Body of pancreas (tissue), 4 donors: Measurements from ENCODE around the gene IP6K3. TPM values are rescaled to one million over a fixed set of nuclear protein-coding genes. Genes with fewer than 3 reads are reported as not detected.
A peak's percentile ranks its signal among the peaks of the same experiment; 100 is the strongest.

Experiments
- ATAC-seq: fragments of 150-250 bp; one replicate; pipeline ENCODE4 v1.9.1; 2016
- DNase-seq, 4 donors: peaks; one replicate each; pipeline ENCODE4 v3.0.0-alpha.2; 2019
- H3K27ac ChIP-seq, 4 donors: fragments of 200-600 bp; sonication (generic); 1 replicate in 3 of 4; 2 replicates in 1 of 4; pipeline versions ENCODE4 v1.5.1 to v1.6.1; 2016 to 2019; ENCODE audit warnings: mild to moderate bottlenecking in 1 of 4, mixed read lengths in 1 of 4, moderate library complexity in 1 of 4
- H3K27me3 ChIP-seq, 2 donors: fragments of 200-600 bp; sonication (generic); one replicate each; pipeline ENCODE4 v1.6.0; 2016; ENCODE audit warnings: mild to moderate bottlenecking in 1 of 2
- H3K36me3 ChIP-seq, 2 donors: fragments of 200-600 bp; sonication (generic); replicated peaks in 1 of 2; 2 replicates each; pipeline ENCODE4 v1.5.1; 2016; ENCODE audit warnings: low read depth in 2 of 2; ENCODE audit not compliant: insufficient read depth in 1 of 2
- H3K4me1 ChIP-seq: fragments of 200-600 bp; sonication (generic); one replicate; pipeline ENCODE4 v1.6.0; 2016
- H3K4me3 ChIP-seq, 2 donors: fragments of 200-600 bp; sonication (generic); 1 replicate in 1 of 2; 2 replicates in 1 of 2; pipeline ENCODE4 v1.5.1; 2016 to 2019
- H3K9me3 ChIP-seq, 3 donors: fragments of 200-600 bp; sonication (generic); 1 replicate in 2 of 3; 2 replicates in 1 of 3; pipeline ENCODE4 v1.5.1; 2016
- POLR2A ChIP-seq, 3 donors: fragments of 450-650 bp; IDR thresholded peaks; one replicate each; pipeline ENCODE4 v1.6.1; 2016; ENCODE audit warnings: antibody characterized with exemption in 3 of 3, mild to moderate bottlenecking in 2 of 3
- WGBS, 2 donors: methylation state at CpG; one replicate each; pipeline ENCODE4 v1.1.5; 2017; 5-methylcytosine and 5-hydroxymethylcytosine counted together
- intact Hi-C: fragments of 100-400 bp; cut with DNase I; formaldehyde crosslinking; loops from one replicate; pipeline ENCODE4 v1.15.1; 2023
- total RNA-seq, 2 donors: library from RNA; depleted of rRNA; stranded (reverse); fragments of >200 nt; gene quantifications; one replicate each; pipeline ENCODE4 v1.1.0, GENCODE V29; 2016
- TF ChIP-seq, protein P1 (sequence below), 7 experiments: fragments of 450-650 bp in 4 of 7; fragments of 200-600 bp in 3 of 7; sonication (generic) in 3 of 7; IDR thresholded peaks; one replicate each; pipeline ENCODE4 v1.5.1; 2016 to 2019; ENCODE audit warnings: antibody characterized with exemption in 7 of 7

Gene IP6K3
- total RNA-seq, 2 donors from 2014 or later: not detected

DNA sequence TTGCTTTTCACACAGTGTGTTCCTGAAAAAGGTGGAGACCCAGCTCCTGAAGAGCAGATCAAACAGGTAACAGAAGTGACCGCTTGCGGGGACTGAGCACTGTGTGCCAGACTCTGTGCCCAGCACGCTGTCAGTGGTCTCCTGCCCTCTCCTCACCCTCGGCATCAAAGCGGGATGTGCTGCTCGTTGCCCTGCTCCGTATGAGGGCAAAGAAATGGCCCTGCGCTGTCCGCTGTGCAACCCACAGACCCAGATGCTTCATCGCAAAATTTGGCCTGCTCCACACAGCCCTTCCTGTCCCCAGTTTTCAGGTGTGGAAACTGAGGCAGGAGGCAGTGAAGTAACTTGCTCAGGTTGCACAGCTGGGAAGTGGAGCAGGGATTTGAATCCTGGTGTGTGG lies 48.9 kb downstream of the IP6K3 start:
- intact Hi-C loops: loop anchor here (5.0 to 10.0 kb wide), 2 partner anchors 63 to 116 kb away; partner anchors contain the start of gene BAK1
- DNase-seq (no peak), ATAC-seq (no peak)
- peaks cover 0 to 2% of the 10 kb centered on the region in 2 donors for H3K36me3 ChIP-seq
- no peak for TF ChIP-seq POLR2A (IDR thresholded peaks at IDR 0.05)
- TF ChIP-seq, protein P1, sequence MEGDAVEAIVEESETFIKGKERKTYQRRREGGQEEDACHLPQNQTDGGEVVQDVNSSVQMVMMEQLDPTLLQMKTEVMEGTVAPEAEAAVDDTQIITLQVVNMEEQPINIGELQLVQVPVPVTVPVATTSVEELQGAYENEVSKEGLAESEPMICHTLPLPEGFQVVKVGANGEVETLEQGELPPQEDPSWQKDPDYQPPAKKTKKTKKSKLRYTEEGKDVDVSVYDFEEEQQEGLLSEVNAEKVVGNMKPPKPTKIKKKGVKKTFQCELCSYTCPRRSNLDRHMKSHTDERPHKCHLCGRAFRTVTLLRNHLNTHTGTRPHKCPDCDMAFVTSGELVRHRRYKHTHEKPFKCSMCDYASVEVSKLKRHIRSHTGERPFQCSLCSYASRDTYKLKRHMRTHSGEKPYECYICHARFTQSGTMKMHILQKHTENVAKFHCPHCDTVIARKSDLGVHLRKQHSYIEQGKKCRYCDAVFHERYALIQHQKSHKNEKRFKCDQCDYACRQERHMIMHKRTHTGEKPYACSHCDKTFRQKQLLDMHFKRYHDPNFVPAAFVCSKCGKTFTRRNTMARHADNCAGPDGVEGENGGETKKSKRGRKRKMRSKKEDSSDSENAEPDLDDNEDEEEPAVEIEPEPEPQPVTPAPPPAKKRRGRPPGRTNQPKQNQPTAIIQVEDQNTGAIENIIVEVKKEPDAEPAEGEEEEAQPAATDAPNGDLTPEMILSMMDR (IDR thresholded peaks at IDR 0.05): no peak
- no peaks in the 10 kb centered on the region for H3K27me3 ChIP-seq
- 96% methylated on average over 8 to 10 of the region's 10 CpGs for WGBS, 2 donors
- H3K27ac ChIP-seq: peak overlapping the region in 1 of 4 donors; percentile 42
- no peaks in the 10 kb centered on the region for H3K9me3 ChIP-seq
- peaks cover 8% of the 10 kb centered on the region for H3K4me1 ChIP-seq
- no peak overlapping the region for H3K4me3 ChIP-seq

DNA sequence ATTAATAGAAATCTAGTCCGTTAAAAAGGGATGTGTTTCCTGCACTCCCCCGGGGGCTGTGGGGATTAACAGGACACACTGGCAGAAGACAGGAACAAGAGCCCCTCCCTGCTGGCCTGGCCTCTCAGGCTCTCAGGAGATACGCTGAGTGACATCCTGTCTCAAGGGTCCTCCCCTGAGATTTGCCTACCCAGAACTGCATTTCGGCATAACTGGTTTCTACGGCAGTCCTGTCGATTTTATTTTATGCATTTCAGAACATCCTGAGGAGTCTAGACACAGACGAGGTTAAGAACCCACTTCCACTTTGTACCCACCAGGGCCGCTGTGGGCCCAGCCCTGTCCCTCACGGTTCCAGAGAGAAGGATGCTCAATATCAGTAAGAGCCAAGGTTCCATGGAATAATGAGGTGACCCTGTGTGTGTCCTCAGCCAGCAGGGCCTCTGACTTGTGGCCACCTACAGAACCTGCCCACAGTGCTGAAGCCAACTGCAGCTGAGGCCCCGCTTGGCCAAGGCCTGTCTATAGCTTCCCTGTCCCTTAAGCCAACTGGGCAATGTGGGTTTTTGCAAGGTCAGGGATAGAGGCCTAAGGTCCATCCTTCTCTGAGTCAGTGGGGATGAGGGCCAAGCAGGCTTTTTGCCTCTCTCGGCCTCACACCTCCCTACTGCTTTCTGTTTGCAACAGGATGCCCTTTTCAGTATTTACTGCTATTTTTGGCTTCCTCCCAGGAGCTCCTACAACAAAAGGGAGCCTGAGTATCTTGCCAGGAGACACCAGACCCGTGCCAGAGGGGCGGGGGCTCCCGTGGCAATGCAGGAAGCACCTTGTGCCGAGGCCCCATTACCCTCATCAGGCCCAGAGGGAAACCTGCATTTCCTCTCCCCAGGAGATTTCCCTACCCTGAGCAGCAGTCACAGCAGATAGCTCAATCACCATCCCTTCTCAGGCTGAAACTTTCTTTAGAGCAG lies 49.9 kb downstream of the IP6K3 start:
- Histone ChIP-seq H3K27ac (peak overlapping the region in 2 of 4 donors; percentile 26 to 42), H3K9me3 (no peaks in the 10 kb centered on the region), H3K4me3 (no peak overlapping the region), H3K36me3 (peaks cover 0 to 2% of the 10 kb centered on the region in 2 donors), H3K27me3 (no peaks in the 10 kb centered on the region), H3K4me1 (peaks cover 8% of the 10 kb centered on the region)
- ATAC-seq: peak; percentile 38
- intact Hi-C loops: loop anchor here (5.0 to 10.0 kb wide), 2 partner anchors 62 to 115 kb away; partner anchors contain the start of gene BAK1
- WGBS, 2 donors: 64 to 74% methylated on average over 11 to 15 of the region's 15 CpGs
- TF ChIP-seq, protein P1 (IDR thresholded peaks at IDR 0.05): no peak
- no peak for TF ChIP-seq POLR2A (IDR thresholded peaks at IDR 0.05)
- peak in 3 of 4 donors; percentile 38 to 45 (median 45) for DNase-seq

DNA sequence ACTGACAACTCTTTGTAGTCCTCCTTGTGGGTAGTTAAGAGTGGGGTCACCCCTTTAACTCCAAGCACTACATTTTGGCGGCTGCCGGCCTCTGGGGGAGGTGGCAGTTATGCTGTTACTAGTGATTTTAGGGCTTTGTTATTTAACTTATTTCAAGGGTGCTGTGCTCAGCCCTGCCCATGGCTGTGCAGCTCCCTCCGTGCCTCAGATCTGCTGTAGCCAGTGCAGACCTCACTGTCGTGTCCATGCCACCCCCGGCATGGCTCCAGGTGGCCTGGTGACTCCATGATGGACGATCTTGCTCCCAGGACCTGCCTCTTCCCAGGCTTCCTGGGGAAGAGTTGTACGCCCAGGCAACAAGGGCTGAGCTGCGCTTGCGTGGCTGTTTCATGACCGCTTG lies 50.6 kb downstream of the IP6K3 start:
- intact Hi-C loops: loop anchor here (5.0 to 10.0 kb wide), 2 partner anchors 61 to 114 kb away; partner anchors contain the start of gene BAK1
- H3K4me3 ChIP-seq: no peak overlapping the region
- no peaks in the 10 kb centered on the region for H3K27me3 ChIP-seq
- 86 to 87% methylated on average over 9 to 10 of the region's 10 CpGs for WGBS, 2 donors
- no peak for TF ChIP-seq POLR2A (IDR thresholded peaks at IDR 0.05)
- TF ChIP-seq, protein P1 (IDR thresholded peaks at IDR 0.05): no peak
- H3K4me1 ChIP-seq: peaks cover 8% of the 10 kb centered on the region
- DNase-seq: no peak
- no peaks in the 10 kb centered on the region for H3K9me3 ChIP-seq
- H3K27ac ChIP-seq: no peak overlapping the region
- no peak for ATAC-seq
- peaks cover 0 to 2% of the 10 kb centered on the region in 2 donors for H3K36me3 ChIP-seq

DNA sequence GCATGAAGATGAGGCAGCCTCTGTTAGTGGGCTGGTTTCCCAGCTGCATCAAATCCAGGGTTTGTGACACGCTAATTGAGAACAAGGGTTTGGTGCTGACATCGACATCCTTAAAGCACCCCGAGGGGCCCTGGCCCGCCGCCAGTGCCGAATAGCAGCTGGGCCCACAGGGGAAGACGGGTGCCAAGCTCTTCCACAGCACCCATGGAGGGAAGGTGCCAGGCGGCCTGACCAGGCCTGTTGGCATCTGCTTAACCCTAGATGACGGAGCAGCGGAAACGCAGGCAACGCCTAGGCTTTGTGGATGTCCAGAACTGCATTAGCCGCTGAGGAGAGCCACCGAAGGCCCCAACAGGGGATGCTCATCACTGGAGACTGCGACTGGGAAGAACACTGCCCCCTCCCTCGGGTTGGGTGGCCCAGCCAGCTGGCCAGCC lies 51.2 kb downstream of the IP6K3 start:
- Histone ChIP-seq H3K27ac (no peak overlapping the region), H3K4me3 (no peak overlapping the region), H3K27me3 (no peaks in the 10 kb centered on the region), H3K4me1 (peaks cover 8% of the 10 kb centered on the region), H3K36me3 (peaks cover 0 to 2% of the 10 kb centered on the region in 2 donors), H3K9me3 (no peaks in the 10 kb centered on the region)
- WGBS, 2 donors: 86 to 90% methylated on average over 16 of the region's 16 CpGs
- no peak for ATAC-seq
- DNase-seq: no peak
- no peak for TF ChIP-seq POLR2A (IDR thresholded peaks at IDR 0.05)
- TF ChIP-seq, protein P1 (IDR thresholded peaks at IDR 0.05): no peak
- intact Hi-C loops: loop anchor here (5.0 to 10.0 kb wide), 2 partner anchors 61 to 113 kb away; partner anchors contain the start of gene BAK1
